GM19452 (cell line): ENCODE measurements around the gene ACTN4.
"Not testable (repeated sequence)": the region's sequence is repeated elsewhere in the genome, so short reads cannot be mapped to it uniquely, and the experiment has no call there.

Experiments used
- ATAC-seq: cut with Tn5 transposase; IDR thresholded peaks from one replicate; pipeline ENCODE4 v1.9.1; 2021; ENCODE audit not compliant: unreplicated experiment

Gene ACTN4

DNA sequence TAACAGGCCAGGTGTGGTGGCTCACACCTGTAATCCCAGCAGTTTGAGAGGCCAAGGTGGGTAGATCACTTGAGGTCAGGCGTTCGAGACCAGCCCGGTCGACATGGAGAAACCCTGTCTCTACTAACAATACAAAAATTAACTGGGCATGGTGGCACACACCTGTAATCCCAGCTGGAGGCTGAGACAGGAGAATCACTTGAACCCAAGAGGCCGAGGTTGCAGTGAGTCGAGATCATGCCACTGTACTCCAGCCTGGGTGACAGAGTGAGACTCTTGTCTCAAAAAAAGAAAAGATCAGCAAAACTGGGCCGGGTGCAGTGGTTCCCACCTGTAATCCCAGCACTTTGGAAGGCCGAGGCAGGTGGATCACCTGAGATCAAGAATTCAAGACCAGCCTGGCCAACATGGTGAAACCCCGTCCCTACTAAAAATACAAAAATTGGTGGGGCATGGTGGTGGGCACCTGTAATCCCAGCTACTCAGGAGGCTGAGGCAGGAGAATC lies 114.5 kb downstream of the ACTN4 start:
- ATAC-seq, result not testable (repeated sequence)

DNA sequence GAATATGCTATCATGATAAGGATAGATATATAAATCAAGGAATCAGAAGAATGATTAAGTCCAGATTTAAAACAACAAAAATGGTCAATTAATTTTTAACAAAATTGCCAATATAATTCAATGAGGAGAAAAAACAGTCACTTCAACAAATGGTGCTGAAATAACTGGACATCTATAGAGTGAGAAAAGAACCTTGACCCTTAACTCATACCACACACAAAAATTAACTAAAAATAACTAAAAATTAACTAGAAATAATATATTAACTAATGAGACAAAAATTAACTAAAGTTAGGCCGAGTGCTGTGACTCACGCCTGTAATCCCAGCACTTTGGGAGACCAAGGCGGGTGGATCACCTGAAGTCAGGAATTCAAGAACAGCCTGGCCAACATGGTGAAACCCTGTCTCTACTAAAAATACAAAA lies 116.4 kb downstream of the ACTN4 start:
- ATAC-seq, result no peak

DNA sequence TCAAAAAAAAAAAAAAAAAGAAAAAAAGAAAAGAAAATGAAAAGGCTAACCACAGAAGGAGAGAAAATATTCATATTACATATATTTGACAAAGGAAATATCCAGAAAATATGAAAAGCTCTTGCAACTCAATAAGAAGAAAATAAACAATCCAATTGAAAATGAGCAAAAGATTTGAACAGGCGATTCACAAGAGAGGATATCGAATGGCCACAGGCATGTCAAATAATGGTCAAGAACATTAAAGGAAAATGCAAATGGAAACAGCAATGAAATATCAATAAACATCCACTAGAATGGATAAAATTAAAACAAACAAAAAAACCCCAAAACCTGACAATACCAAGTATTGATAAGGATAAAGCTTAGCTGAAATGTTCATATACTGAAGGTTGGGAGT lies 117.8 kb downstream of the ACTN4 start:
- no peak for ATAC-seq

DNA sequence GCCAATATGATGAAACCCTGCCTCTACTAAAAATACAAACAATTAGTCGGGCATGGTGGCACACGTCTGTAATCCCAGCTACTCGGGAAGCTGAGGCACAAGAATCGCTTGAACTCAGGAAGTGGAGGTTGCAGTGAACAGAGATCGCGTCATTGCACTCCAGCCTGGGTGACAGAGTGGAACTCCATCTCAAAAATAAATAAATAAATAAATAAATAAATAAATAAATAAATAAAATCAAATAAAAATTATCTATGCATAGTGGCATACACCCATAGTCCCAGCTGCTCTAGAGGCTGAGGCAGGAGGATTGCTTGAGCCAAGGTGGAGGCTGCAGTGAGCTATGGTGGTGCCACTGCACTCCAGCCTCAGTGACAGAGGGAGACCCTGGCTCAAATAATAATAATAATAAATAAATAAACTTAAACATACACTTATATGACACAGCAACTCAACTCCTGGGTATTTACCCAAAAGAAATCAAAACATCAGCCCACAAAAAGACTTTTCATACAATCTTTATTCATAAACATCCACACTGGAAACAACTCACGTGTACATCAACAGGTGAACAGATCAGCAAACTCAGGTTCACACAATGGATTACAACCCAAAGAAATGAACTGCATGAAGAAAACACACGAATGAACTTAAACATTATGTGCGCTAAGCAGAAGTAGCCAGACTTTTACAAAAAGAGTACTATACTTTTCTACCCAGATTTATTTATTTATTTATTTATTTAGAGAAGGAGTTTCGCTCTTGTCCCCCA lies 119.0 kb downstream of the ACTN4 start:
- no peak for ATAC-seq

DNA sequence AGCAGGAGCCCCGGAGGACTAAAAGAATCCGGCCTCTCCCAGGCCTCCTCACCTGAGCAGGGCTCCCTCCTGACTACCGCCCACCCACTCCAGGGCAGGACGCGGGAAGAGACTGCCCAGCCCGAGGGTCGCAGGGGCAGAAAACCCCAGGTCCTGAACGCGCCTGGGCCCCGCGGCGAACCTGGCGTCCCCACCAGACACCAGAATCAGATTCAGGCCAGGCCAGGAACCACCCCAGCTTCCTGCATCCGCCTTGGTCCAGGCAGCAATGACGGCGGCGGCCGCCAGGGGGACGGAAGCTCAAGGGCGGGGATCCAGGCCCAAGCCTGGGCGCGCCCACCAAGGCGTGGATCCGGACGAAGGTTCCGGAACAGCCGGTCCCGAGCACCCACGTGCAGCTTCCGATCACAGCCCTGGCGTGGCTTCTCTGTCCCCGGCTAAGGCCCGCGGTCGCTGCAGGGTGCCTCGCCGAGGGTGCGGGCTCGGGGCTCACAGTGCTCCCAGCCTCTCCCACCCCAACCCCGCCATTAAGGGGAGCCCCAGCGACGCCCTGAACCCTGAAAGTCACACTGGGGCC lies 122.3 kb downstream of the ACTN4 start:
- no peak for ATAC-seq

GRCh38 chr19:38770228-38770948 lies 122.9 kb downstream of the ACTN4 start:
- ATAC-seq, result not testable (repeated sequence)

DNA sequence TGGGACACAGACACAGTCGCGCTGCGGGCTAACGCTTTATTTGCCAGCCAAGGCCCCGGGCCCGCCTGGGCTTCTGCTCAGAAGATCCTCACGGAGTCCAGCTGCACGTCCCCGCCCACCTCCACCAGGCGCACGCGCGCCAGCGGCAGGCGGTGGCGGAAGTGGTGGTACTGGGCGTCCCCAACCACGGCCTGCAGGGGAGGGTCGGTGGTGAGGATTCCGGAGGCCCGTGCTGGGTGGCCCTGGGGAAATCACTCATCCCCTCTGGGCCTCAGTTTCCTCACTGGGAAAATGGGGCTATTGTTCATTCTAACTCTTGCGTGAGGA lies 123.5 kb downstream of the ACTN4 start:
- ATAC-seq, result not testable (repeated sequence)

GRCh38 chr19:38771569-38771968 lies 124.1 kb downstream of the ACTN4 start:
- not testable (repeated sequence) for ATAC-seq

- no peak for ATAC-seq
Measured at GRCh38 chr19:38773469-38774177, 126.2 kb downstream of the ACTN4 start, which contains the start of gene LGALS7. Gene LGALS7 (minus strand): TSS chr19:38773517. CDS start chr19:38773492, 25 bp downstream.

GRCh38 chr19:38774181-38774950 lies 126.9 kb downstream of the ACTN4 start:
- no peak for ATAC-seq

DNA sequence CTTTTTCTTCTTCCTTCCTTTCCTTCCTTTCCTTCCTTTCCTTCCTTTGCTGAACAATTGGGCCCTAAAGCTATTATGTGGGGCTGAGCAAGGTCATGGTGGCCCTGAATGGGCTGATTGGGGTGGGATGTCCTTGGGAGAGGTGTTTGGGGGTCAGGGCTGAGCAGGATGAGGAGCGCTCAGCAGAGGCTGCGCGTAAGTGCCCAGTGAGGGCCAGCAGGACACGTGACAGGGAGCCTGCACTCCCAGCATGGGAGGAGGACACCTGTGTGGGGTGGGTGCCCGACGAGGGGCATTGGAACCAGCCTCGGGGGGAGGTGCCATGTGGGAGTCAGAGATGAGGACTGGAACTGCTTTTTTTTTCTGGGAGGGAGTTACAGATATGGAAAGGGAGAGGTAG lies 131.3 kb downstream of the ACTN4 start:
- ATAC-seq, result no peak

- ATAC-seq, result no peak
Measured at GRCh38 chr19:38780443-38780842, 133.0 kb downstream of the ACTN4 start.

GRCh38 chr19:38781058-38781457 lies 133.6 kb downstream of the ACTN4 start:
- ATAC-seq, result no peak
